GM21390 (cell line): Measurements from ENCODE around the gene ERBB4.
A peak's percentile ranks its signal among the peaks of the same experiment; 100 is the strongest.
"Not testable (repeated sequence)": the region's sequence is repeated elsewhere in the genome, so short reads cannot be mapped to it uniquely, and the experiment has no call there.

Experiments used
- ATAC-seq: cut with Tn5 transposase; IDR thresholded peaks from one replicate; pipeline ENCODE4 v1.9.1; 2021; ENCODE audit not compliant: unreplicated experiment

The ERBB4 gene

DNA sequence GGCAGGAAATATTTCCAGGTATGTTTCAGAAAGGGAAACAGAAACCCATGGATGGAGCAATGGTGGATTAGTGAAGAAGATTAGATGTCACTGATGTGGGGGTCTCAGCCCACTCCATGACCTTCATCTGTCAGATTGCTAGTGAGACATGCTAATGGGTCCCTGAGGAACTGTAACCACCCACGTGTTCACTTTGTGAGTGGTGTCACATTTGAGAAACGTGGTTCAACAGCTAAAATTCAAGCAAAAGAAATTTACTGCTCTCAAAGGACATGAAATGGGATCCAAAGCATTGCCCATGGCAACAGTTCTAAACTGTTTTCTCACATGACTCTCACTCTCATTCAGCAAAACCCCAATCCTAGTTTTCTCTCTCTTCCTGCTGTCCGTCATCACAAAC is 776.1 kb downstream of the ERBB4 start:
- ATAC-seq: no peak

DNA sequence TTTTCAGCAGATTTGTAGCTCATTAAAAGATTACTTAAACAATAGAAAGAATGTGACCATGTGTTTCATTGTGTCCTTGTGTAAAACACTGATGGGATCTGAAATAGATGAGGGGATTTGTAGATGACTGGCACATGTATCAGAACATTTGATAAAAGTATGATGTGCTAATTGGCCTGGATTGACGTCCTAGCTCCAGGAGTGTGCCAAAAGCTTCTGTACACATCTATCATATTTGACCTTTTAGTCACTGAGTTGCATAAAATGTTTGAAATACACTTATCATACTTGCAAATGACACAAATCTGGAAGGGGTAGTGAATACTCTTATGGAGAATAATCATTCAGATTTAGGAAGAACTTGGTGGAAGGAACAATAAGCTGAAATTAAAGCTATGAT is 778.5 kb downstream of the ERBB4 start:
- ATAC-seq: no peak

DNA sequence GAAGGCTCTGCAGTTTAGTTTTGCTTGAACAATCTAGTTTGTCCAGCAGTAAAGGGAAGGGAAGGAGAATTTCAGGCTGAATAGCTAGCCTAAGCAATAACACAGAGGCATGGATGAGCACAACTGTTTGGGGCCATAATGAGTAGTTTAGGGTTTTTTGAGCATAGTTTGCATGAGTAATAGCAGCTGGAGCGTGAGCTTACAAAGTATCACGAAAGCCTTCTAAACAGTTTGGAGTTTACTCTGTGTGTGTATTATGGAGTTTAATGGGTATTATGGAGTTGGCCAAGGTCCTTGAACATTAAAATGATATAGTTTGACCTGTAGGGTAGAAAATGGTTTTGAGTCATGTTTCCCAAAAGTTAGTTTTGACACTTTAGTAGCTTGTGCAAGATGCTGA is 782.3 kb downstream of the ERBB4 start:
- ATAC-seq: no peak

DNA sequence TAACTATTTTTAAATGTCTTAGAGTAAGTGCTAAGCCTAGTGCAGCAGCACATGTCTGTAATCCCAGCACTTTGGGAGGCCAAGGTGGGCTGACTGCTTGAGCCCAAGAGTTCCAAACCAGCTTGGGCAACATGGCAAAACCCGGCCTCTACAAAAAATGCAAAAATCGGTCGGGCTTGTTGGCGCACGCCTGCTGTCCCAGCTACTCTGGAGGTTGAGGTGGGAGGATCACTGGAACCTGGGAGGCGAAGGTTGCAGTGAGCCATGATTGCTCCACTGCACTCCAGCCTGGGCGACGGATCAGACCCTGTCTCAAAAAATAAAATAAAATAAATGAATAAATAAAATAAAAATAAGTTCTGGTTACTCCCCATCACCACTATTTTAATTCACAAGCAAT is 783.4 kb downstream of the ERBB4 start:
- no peak for ATAC-seq

DNA sequence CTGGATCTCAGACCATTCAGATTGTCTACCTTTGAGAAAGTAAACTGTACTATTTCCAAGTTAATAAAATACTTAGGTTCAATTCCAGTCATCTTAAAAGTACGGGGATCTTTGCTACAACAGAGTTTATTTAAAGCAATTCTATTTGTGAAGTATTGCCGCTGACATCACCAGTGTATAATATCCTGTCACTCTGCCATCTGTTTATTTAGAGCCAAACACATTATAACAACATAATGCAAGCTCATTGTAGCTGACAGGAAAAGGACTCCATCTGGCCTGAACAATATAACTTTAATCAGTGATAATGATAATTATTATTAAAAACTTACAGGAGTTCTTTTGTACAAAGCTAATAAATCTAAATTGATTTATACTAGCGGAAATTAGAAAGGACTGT is 786.8 kb downstream of the ERBB4 start:
- no peak for ATAC-seq

DNA sequence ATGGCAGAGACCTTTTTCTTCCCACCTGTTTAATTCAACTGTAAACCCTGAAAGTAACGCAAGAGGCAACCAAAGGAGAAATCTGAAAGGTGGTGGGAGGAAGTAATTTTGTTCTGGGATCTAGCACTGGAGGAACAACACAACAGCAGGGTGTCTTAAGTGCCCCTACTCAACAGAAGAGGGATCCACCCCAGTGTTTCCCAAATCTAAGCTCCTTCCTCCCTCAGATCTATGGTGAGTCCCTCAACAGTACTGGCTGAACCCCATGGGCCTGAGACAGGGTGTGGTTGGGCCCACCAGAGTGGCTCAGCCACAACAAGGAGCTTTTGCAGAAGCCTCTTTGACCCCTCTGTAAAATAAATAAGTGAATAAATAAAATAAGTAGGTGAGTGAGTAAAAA is 790.3 kb downstream of the ERBB4 start:
- ATAC-seq: no peak

DNA sequence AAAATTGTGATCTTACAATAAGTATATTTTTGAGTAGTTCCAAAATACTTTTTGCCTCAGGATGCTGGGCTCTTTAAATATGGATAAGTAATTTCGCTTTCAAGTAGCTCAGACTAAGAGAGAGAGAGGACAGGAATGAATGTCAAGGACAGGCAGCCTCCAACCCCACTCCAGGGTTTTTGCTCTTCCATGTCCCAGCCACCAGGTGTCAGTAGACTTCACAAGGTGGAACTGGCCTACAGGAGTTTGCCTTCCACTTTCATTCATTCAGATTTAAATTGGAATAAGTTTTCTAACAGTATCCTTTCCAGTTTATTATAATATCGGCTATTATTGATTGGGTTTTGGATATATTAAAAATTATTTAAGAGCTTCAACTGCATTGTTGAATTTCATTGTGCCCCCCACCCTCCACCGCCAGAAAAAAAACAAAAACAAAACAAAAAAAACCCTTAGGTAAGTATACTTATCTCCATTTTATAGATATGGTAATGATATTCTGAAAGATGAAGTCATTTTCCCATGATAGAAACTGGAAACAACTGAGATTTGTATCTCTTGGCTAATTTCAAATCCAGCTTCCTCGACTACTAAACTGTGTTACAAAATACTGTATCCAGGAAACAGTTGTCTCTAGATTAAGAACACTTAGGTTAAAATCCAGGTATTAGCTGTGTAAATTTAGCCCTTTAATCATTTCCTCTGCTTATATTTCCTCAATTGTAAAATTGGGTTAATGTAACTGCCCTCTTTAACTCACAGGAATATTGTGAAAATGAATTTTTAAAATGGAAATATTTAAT is 793.1 kb downstream of the ERBB4 start:
- ATAC-seq: peak; percentile 95

DNA sequence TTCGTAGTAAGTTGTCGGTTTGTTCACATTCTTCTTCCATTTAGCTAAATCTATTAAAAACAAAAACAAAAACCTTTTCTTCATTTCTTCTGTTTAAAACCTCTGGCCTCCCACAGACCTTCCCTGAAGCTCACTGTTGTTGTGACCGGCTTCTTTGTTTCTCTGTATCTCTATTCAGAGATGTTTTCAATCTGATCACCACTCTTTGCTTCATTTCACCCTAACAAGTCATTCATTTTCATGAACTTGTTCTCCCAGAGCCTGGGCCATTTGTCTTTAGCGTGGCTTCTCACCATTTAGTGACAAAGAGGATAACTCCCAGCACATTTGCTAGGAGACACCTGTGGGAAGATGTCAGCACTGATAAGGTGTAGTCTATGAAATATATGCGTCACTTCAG is 794.2 kb downstream of the ERBB4 start:
- ATAC-seq: no peak

DNA sequence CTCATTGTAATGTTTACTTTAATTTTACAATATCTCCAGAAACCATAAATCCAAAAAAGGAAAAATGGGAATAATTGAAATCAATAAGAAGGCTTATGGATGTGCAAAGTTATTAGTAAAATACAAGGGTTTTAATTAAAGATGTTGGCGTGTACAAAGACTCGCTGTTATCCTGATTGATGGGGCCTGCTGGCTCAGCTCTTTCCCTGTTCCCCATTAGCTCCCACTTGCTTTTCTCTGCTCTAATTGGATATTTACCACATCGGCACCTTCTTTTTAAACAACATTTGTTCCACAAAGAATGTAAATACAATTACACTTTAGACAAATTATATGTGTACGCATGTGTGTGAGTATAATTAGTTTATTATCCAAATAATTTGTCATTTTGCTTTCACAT is 796.6 kb downstream of the ERBB4 start:
- no peak for ATAC-seq

DNA sequence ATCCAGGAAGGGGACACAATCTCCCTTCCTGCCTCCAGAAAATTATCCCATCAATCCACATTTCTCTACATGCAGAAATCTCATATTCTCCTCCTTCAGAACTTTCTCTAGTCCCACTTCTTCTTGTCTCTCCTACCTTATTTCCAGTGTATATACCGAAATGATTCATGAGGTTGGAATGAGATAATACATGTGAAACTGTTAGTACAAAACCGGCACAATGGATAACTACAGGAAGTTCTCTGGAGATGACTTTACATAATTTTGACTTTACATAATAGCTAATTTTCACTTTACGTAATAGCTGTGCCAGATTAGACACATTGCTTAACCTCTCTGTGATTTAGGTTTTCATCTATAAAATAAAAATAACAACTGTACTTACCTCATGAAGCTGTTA is 801.3 kb downstream of the ERBB4 start:
- ATAC-seq: no peak

DNA sequence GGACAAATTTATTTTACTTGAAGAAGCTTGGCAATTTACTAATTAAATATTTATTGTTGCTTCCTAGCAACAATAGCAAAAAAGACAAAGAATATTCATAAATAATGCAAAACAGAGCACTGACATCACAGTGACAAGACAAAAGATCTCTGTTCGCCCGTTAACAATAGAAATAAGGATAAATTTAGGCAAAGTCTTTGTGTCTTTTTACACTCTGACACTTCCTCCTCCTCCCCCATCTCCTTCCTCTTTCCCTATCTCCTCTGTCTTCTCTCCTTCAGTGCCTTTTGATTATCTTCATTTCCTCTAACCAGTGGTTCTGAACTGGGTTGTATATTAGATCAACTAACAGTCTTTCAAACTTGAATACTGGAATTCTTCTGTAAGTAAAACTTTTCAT is 808.4 kb downstream of the ERBB4 start:
- ATAC-seq: no peak

DNA sequence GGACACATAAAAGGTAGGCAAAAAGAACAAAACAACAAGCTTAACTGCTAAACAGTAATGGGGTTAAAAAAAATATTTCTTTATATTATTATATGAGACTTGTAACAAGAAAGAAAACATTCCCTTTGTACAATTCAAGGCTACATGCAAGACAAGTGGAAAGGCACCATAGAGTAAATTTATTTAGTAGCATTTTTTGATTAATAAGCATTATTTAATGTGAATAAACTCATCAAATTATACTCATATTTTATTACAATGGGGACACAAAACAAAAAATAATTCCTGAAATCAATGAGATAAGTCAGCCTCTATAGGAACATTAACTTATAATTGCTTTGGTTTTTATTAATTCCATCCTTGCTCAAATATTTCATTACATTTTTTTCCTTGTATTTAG is 809.2 kb downstream of the ERBB4 start:
- no peak for ATAC-seq

DNA sequence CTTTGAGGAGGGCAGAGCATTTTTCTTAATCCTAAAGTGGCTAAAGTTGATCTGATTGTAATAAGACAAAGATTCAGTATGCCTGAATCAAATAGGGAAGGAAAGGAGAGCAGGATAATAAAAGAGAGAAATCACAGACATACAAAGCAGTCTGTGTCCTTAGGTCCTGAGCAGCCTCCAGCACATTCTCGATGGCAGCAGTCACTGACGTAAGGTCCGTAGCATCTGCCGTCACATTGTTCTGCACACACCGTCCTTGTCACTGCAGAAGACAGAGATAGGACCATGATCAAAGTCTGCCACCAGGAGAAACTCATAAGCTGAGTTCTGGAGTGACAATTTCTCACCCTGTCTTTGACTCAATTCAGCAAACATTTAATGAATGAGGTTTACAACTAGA is 813.7 kb downstream of the ERBB4 start:
- no peak for ATAC-seq

DNA sequence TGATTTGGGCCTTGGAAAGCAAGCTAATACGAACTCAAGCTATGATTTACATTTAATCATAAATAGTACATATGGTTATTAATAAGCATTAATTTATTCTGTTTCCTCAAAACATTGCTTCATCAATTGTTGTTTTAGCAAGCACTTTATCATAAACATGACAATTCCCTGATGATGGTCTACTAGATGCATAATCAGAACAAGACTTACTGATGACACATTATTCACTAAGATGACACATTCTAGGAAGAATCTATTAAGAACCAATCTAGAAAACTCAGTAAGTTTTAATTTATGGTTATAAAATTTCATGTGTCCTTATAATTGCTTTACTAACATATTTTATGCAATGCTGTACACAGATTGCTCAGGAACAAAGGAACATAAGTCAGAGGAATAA is 815.2 kb downstream of the ERBB4 start:
- ATAC-seq: no peak

DNA sequence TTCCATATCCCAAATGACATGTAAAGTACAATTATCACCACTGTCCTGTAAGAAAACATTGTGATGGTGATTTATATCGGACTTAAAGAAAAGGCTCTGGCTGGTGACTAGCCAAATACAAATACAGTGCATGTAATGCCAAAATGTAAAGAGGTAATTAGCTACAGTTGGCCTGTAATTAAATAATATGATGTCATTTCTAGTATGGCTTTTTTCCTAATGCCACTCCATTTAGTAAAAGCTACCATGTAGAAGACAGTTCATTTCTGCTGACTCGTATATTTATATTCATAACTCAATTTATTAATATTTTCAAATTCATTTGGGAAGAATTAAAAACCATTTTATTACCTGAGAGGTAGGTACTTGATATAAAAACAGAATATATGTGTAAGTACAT is 815.7 kb downstream of the ERBB4 start:
- ATAC-seq: no peak

DNA sequence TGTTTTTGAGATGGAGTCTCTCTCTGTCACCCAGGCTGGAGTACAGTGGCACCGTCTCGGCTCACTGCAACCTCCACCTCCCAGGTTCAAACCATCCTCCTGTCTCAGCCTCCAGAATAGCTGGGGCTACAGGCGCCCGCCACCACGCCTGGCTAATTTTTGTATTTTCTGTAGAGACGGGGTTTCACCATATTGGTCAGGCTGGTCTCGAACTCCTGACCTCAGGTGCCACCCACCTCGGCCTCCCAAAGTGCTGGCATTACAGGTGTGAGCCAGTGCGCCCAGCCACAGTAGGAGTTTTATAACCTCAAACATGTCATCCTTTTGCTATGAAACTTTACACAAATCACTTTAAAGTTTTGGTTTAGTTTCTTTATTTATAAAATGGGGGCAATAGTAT is 816.7 kb downstream of the ERBB4 start:
- ATAC-seq: not testable (repeated sequence)

DNA sequence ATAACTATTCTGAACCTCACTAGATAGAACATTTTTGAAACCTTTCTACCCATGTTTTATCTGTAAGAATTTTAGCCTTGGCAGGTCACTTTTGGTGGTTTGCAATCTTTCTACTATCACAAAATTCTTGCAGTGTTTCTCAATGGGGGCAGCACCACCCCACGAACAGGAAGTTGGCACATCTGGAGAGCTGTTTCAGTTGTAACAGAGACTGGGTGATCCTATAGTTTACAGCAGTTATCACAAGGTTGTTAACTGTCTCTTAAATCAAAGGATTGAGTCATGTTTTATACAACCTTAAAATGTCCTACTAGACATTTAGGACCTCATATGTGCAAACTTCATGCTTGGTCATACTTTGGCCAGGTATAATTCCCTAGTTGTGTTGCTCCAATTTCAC is 829.2 kb downstream of the ERBB4 start:
- ATAC-seq: no peak

DNA sequence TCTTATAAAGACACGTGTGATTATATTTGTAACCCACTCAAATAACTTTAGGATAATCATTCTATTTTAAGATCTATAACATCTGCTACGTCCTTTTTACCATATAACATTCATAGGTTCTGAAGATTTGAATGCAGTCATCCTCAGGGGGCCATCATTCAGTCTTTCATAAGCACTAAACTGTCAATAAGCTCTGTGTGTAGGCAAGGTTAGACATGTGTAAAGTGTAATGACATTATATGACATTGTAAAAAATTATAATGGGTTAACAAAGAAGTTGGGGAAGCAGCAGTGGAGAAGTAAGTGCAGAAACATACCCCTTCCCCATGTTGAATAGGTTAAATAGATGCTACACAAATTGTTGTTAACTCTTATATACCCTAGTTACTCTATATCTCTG is 845.9 kb downstream of the ERBB4 start:
- no peak for ATAC-seq

DNA sequence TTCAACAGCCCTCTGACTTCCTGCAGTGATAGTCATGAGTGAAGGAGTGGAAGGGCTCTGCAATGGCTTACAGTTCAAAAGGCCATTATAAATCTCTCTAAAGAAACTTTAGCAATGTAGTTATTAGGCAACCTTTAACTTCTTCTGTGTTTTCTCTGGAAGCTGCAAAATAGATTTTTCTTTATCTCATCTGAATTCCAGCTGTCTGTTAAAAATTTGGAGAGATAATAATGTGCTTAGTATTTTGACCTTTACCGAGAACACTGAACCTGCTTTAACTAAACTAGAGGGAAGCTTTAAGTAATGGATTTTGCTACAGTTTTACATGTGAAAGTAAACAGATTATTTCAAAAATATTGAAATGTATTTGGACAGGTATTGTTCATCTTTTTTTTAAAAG is 847.9 kb downstream of the ERBB4 start:
- no peak for ATAC-seq

DNA sequence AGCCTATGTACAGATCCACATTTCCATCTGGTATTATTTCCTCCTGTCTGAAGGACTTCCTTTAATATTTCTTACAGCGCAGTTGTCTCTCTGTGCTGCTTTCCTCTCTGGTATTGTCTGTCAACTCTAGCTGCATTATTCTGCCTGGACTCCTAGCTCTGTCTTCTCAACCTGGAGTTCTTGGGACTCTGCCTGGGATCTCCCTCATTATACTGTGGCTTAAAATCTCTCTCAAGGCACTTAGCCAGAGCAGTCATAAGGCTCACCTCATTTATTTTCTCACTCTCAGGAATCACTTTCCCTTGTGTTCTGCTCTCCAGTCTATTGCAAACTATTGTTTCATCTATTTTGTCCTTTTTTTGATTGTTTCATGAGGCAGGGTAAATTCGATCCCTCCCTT is 850.4 kb downstream of the ERBB4 start:
- ATAC-seq: no peak

DNA sequence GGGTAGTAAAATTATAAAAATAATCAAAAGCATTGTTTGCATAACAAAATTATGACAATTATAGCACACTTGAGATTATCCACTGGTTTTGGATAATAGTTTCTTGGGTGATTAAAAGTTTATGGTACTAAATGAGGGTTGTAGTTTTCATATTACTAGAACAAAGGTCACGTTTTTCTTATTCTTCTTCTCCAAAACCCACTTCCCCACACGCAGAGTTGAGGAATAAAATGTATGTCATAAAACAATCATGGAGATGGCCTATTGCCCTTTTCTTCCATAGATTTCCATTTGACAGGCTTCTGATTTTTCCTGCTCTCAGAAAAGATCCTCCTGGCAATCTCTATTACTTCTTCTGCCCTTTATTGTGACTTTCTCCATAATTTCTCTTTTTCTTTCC is 863.9 kb downstream of the ERBB4 start:
- ATAC-seq: no peak

DNA sequence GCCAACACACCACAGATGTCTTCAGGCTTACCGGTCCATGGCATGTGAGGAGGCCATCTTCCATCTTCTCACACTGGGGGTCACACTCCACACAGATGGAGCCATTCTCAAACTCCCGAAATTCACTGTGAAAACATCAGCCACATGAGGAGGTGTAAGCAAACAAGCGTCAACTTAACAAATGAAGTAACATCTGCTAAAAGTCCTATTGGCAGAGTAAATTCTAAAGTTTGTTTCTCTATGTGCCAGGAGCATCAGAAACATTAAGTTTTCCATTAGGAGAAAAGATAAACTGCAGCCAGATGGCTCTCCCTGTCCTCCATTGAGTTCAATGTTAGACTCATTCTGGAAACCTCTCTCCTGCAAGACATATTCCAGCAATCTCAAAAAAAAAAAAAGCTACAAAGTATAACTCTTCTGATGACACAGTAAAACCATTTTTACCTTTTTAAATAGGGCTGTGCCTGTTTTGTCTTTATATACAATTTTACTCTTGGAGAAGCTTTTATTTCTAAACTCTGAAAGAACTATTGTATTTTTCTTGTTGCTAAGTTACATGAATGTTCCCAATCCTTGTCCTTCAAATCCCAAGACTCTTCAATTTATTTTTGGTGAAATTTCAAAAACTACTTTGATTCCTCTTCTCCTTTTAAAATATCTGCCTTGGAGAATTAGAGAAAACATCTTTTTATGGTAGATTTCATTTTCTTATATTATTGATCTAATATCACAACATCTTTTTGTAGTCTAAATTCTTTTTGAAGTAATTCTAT is 865.3 kb downstream of the ERBB4 start:
- no peak for ATAC-seq

DNA sequence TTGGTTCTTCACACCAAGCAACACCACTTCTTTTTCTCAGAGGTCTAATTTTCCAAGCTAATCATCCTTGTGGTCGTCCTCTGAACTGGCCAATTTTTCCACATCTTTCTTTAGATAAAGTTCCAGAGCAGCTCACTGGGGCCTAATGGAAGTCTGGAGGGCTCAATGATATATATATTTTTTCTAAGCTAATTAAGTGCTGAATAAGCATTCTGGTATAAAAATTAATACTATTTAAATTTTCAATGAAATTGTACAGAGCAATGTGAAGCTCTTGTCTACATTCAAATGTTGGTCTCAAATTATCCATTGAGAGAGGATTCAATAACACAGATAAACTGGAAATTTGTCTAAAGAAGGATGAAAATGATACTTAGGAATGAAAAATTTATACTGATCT is 866.6 kb downstream of the ERBB4 start:
- ATAC-seq: no peak
